ENCODE results near the gene ZNF536.
"Not testable (repeated sequence)": the region's sequence is repeated elsewhere in the genome, so short reads cannot be mapped to it uniquely, and the experiment has no call there.

Gene ZNF536

GRCh38 chr19:30441011-30441410 lies 68.8 kb downstream of the ZNF536 start:
- DNase-seq (ENCODE audit: insufficient read length, low spot score) (no peak), FAIRE-seq (no peak)
- no peak for TF ChIP-seq CTCF (IDR thresholded peaks at IDR 0.05; ENCODE audit: insufficient read depth, missing control alignments)

- FAIRE-seq (peak; percentile 61), DNase-seq (ENCODE audit: insufficient read length, low spot score) (peak; percentile 55)
- no peak for TF ChIP-seq CTCF (IDR thresholded peaks at IDR 0.05; ENCODE audit: insufficient read depth, missing control alignments)
Observed at GRCh38 chr19:30442674-30443073, 70.5 kb downstream of the ZNF536 start.

- FAIRE-seq = no peak
- DNase-seq (ENCODE audit: insufficient read length, low spot score) = no peak
- no peak for TF ChIP-seq CTCF (IDR thresholded peaks at IDR 0.05; ENCODE audit: insufficient read depth, missing control alignments)
Observed at GRCh38 chr19:30443531-30444252, 71.5 kb downstream of the ZNF536 start.

- no peak for FAIRE-seq
- no peak for TF ChIP-seq CTCF (IDR thresholded peaks at IDR 0.05; ENCODE audit: insufficient read depth, missing control alignments)
- no peak for DNase-seq (ENCODE audit: insufficient read length, low spot score)
Observed at GRCh38 chr19:30444253-30444671, 72.1 kb downstream of the ZNF536 start.

GRCh38 chr19:30444686-30445232 lies 72.6 kb downstream of the ZNF536 start:
- DNase-seq (ENCODE audit: insufficient read length, low spot score) (no peak), FAIRE-seq (no peak)
- TF ChIP-seq CTCF (IDR thresholded peaks at IDR 0.05; ENCODE audit: insufficient read depth, missing control alignments) = no peak

- FAIRE-seq = no peak
- DNase-seq (ENCODE audit: insufficient read length, low spot score) = no peak
- TF ChIP-seq CTCF (IDR thresholded peaks at IDR 0.05; ENCODE audit: insufficient read depth, missing control alignments) = no peak
Observed at GRCh38 chr19:30445385-30445784, 73.2 kb downstream of the ZNF536 start.

GRCh38 chr19:30446120-30446519 lies 73.9 kb downstream of the ZNF536 start:
- not testable (repeated sequence) for DNase-seq (ENCODE audit: insufficient read length, low spot score); FAIRE-seq

Measured in D721Med (cell line).